ENCODE measurements around the gene SUGP2. TPM values are rescaled to one million over a fixed set of nuclear protein-coding genes. Genes with fewer than 3 reads are reported as not detected.

Gene SUGP2
- total RNA-seq, 1 donor from 2014 or later, result 114 TPM

- Mint-ChIP-seq H3K36me3 (ENCODE audit: low read depth) (peaks cover 13% of the 10 kb centered on the region), H3K4me1 (ENCODE audit: low read depth) (no peaks in the 10 kb centered on the region), H3K4me3 (no peak overlapping the region), H3K27me3 (ENCODE audit: insufficient read depth) (no peaks in the 10 kb centered on the region), H3K27ac (no peak overlapping the region), H3K9me3 (no peaks in the 10 kb centered on the region)
- DNase-seq (ENCODE audit: low spot score), result no peak
- intact Hi-C loops (cut with micrococcal nuclease), result no loop called here
Measured at GRCh38 chr19:19055701-19056100, 22.4 kb upstream of the SUGP2 start.

DNA sequence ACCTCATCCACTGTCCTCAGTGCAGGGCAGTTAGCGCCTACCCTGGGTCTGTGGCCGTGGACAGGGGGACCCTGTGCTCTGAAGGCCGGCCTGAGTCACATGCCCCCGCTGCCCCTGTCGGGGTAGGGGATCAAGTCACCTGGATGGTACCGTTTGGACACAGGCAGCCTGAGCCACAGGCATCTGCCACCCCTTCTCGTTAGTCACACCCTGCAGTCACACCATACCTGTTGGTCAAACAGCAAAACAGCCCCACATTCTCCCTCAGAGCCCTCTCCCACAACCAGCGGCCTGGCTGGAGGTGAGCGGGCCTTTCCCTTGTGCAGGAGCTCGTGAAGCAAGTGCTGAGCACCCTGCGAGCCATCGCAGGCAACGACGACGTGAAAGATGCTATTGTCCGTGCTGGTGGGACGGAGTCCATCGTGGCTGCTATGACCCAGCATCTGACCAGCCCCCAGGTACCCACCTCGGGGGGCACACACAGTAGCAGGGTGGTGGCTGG, 21.7 kb upstream of the SUGP2 start:
- Mint-ChIP-seq H3K4me1 (ENCODE audit: low read depth) (no peaks in the 10 kb centered on the region), H3K27me3 (ENCODE audit: insufficient read depth) (no peaks in the 10 kb centered on the region), H3K9me3 (no peaks in the 10 kb centered on the region), H3K27ac (no peak overlapping the region), H3K36me3 (ENCODE audit: low read depth) (peaks cover 12% of the 10 kb centered on the region), H3K4me3 (no peak overlapping the region)
- no peak for DNase-seq (ENCODE audit: low spot score)
- intact Hi-C loops (cut with micrococcal nuclease), result no loop called here

GRCh38 chr19:19054315-19054938, 21.1 kb upstream of the SUGP2 start:
- Mint-ChIP-seq H3K4me3 (no peak overlapping the region), H3K4me1 (ENCODE audit: low read depth) (no peaks in the 10 kb centered on the region), H3K9me3 (no peaks in the 10 kb centered on the region), H3K27ac (no peak overlapping the region), H3K27me3 (ENCODE audit: insufficient read depth) (no peaks in the 10 kb centered on the region), H3K36me3 (ENCODE audit: low read depth) (peaks cover 11% of the 10 kb centered on the region)
- intact Hi-C loops (cut with micrococcal nuclease), result no loop called here
- DNase-seq (ENCODE audit: low spot score), result no peak

- H3K4me3 Mint-ChIP-seq, result no peak overlapping the region
- no peaks in the 10 kb centered on the region for H3K4me1 Mint-ChIP-seq (ENCODE audit: low read depth)
- no peak for DNase-seq (ENCODE audit: low spot score)
- no peak overlapping the region for H3K27ac Mint-ChIP-seq
- intact Hi-C loops (cut with micrococcal nuclease), result loop anchor here (2.0 kb wide), 1 partner anchor 85 kb away; the partner anchor contains the start of gene TMEM161A
- no peaks in the 10 kb centered on the region for H3K9me3 Mint-ChIP-seq
- H3K36me3 Mint-ChIP-seq (ENCODE audit: low read depth), result peaks cover 11% of the 10 kb centered on the region
- H3K27me3 Mint-ChIP-seq (ENCODE audit: insufficient read depth), result no peaks in the 10 kb centered on the region
Measured at GRCh38 chr19:19053508-19054314, 20.4 kb upstream of the SUGP2 start.

- Mint-ChIP-seq H3K27me3 (ENCODE audit: insufficient read depth) (no peaks in the 10 kb centered on the region), H3K4me1 (ENCODE audit: low read depth) (no peaks in the 10 kb centered on the region), H3K36me3 (ENCODE audit: low read depth) (peaks cover 13% of the 10 kb centered on the region), H3K27ac (no peak overlapping the region), H3K9me3 (no peaks in the 10 kb centered on the region), H3K4me3 (no peak overlapping the region)
- intact Hi-C loops (cut with micrococcal nuclease), result loop anchor here (2.0 kb wide), 1 partner anchor 86 kb away; the partner anchor contains the start of gene TMEM161A
- DNase-seq (ENCODE audit: low spot score), result no peak
Measured at GRCh38 chr19:19052921-19053320, 19.6 kb upstream of the SUGP2 start.

DNA sequence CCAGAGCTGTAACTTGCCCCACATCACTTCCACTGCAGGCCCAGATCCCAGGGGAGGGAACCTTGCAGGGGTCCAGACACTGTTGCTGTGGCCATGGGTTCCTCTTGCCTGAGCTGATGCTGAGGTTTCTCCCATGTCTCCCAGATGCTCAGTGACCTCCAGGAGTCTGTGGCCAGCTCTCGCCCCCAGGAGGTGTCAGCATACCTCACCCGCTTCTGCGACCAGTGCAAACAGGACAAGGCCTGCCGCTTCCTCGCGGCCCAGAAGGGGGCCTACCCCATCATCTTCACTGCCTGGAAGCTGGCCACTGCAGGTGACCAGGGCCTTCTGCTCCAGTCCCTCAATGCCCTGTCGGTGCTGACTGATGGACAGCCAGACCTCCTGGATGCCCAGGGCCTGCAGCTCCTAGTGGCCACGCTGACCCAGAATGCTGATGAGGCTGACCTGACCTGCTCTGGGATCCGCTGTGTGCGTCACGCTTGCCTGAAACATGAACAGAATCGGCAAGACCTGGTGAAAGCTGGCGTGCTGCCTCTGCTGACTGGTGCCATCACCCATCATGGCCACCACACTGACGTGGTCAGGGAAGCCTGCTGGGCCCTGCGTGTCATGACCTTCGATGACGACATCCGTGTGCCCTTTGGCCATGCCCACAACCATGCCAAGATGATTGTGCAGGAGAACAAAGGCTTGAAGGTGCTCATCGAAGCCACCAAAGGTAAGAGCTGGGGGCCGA, 18.3 kb upstream of the SUGP2 start:
- Mint-ChIP-seq H3K27ac (no peak overlapping the region), H3K36me3 (ENCODE audit: low read depth) (peaks cover 10% of the 10 kb centered on the region), H3K4me3 (no peak overlapping the region), H3K27me3 (ENCODE audit: insufficient read depth) (no peaks in the 10 kb centered on the region), H3K9me3 (no peaks in the 10 kb centered on the region), H3K4me1 (ENCODE audit: low read depth) (no peaks in the 10 kb centered on the region)
- intact Hi-C loops (cut with micrococcal nuclease), result loop anchor here (2.0 kb wide), 1 partner anchor 87 kb away; the partner anchor contains the start of gene TMEM161A
- DNase-seq (ENCODE audit: low spot score), result no peak

DNA sequence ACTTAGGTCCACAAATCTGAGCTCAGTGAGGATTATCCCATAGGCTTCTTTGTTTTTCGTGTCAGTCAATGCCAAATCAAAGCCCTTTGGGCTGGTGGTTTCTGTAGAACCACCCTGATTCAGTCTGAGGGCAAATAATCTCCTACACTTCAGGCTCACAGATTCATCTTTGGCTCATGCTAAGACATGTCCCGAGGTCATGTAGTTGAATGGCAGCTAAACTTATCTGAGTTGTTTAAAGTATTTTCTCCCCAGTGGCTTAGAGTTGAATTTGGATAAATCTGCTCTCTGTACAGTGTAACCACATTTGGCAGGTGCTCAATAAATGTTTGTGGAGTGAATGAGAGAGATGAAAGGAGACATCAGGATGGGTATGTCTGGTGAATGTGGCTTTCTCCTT, 17.4 kb upstream of the SUGP2 start:
- Mint-ChIP-seq H3K36me3 (ENCODE audit: low read depth) (peaks cover 10% of the 10 kb centered on the region), H3K4me1 (ENCODE audit: low read depth) (no peaks in the 10 kb centered on the region), H3K27ac (no peak overlapping the region), H3K27me3 (ENCODE audit: insufficient read depth) (no peaks in the 10 kb centered on the region), H3K4me3 (no peak overlapping the region), H3K9me3 (no peaks in the 10 kb centered on the region)
- DNase-seq (ENCODE audit: low spot score), result no peak
- intact Hi-C loops (cut with micrococcal nuclease), result no loop called here

DNA sequence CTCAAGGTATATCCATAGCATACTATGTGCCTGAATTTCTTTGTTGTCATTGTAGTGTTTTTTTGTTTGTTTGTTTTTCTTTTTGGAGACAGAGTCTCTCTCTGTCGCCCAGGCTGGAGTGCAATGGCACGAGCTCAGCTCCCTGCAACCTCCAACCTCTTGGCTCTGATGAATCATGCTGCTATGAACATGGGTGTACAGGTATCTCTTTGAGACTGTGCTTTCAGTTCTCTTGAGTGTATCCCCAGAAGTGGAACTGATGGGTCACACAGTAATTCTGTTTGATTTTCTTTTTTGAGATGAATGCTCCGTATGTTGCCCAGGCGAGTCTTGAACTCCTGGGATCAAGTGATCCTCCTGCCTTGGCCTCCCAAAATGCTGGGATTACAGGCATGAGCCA, 16.8 kb upstream of the SUGP2 start:
- no peak overlapping the region for H3K27ac Mint-ChIP-seq
- H3K4me1 Mint-ChIP-seq (ENCODE audit: low read depth), result no peaks in the 10 kb centered on the region
- DNase-seq (ENCODE audit: low spot score), result no peak
- intact Hi-C loops (cut with micrococcal nuclease), result no loop called here
- no peaks in the 10 kb centered on the region for H3K9me3 Mint-ChIP-seq
- peaks cover 11% of the 10 kb centered on the region for H3K36me3 Mint-ChIP-seq (ENCODE audit: low read depth)
- no peaks in the 10 kb centered on the region for H3K27me3 Mint-ChIP-seq (ENCODE audit: insufficient read depth)
- no peak overlapping the region for H3K4me3 Mint-ChIP-seq

DNA sequence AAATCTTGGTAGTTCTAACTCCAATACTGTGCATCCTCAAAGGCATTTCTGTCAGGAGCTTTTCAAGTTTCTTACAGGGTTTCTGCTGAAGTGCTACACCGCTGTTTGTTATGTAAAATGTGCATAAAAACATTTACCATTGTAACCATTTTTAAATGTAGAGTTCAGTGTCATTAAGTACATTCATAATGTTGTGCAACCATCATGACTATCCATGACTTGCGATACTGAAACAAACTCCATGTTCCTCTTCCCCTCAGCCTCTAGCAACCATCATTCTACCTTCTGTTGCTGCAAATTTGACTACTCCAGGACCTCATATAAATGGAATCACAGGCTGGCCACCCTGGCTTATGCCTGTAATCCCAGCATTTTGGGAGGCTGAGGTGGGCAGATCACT, 16.1 kb upstream of the SUGP2 start:
- Mint-ChIP-seq H3K36me3 (ENCODE audit: low read depth) (peaks cover 13% of the 10 kb centered on the region), H3K4me1 (ENCODE audit: low read depth) (no peaks in the 10 kb centered on the region), H3K27ac (peak overlapping the region; percentile 7), H3K4me3 (no peak overlapping the region), H3K9me3 (no peaks in the 10 kb centered on the region), H3K27me3 (ENCODE audit: insufficient read depth) (no peaks in the 10 kb centered on the region)
- no peak for DNase-seq (ENCODE audit: low spot score)
- intact Hi-C loops (cut with micrococcal nuclease), result no loop called here

DNA sequence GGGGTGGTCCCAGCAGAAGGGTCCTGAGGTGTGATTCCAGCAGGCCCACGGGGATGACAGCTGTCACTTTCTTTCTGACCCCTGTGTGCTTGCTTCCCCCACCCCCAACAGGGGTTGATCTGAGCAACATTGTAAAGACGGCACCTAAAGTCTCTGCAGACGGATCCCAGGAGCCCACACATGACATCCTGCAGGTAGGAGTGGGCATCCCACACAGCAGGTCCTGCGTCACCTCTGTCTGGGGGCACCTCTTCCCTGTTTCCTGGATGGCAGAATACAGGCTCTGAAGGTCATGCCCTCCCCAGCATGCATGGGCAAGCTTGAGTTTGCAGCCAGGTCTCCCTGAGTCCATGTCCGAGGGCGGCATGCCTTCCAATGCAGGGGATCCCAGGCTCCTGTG, 10.6 kb upstream of the SUGP2 start:
- Mint-ChIP-seq H3K27ac (no peak overlapping the region), H3K36me3 (ENCODE audit: low read depth) (peaks cover 14% of the 10 kb centered on the region), H3K4me1 (ENCODE audit: low read depth) (peaks cover 18% of the 10 kb centered on the region), H3K9me3 (no peaks in the 10 kb centered on the region), H3K27me3 (ENCODE audit: insufficient read depth) (no peaks in the 10 kb centered on the region), H3K4me3 (no peak overlapping the region)
- intact Hi-C loops (cut with micrococcal nuclease), result no loop called here
- no peak for DNase-seq (ENCODE audit: low spot score)

- Mint-ChIP-seq H3K9me3 (no peaks in the 10 kb centered on the region), H3K4me1 (ENCODE audit: low read depth) (peaks cover 18% of the 10 kb centered on the region), H3K36me3 (ENCODE audit: low read depth) (peaks cover 14% of the 10 kb centered on the region), H3K27me3 (ENCODE audit: insufficient read depth) (no peaks in the 10 kb centered on the region), H3K27ac (no peak overlapping the region), H3K4me3 (no peak overlapping the region)
- intact Hi-C loops (cut with micrococcal nuclease), result no loop called here
- no peak for DNase-seq (ENCODE audit: low spot score)
Measured at GRCh38 chr19:19043481-19043880, 10.2 kb upstream of the SUGP2 start.

DNA sequence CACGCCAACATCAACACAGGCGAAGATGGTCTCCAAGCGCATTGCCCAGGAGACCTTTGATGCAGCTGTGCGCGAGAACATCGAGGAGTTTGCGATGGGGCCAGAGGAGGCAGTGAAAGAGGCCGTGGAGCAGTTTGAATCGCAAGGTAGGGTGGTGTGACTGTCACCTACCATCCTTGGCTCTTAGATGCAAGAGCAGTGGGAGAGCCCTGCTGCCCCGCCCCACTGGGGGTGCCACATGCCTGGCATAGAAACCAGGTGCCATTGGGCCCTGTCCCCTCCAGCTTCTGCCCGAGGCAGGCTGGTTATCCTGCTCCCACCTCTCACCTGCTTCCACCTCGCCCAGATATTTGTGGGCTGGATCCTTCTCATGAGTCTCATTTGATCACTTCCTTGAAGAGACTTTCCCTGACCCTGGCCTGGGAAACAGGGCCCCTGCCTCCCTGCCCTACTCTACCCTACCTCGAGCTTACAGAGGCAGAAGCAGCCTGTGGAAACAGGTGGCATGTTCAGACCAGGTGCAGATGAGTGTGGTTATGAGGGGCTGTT, 9.5 kb upstream of the SUGP2 start:
- Mint-ChIP-seq H3K9me3 (no peaks in the 10 kb centered on the region), H3K36me3 (ENCODE audit: low read depth) (peaks cover 10% of the 10 kb centered on the region), H3K4me1 (ENCODE audit: low read depth) (peaks cover 18% of the 10 kb centered on the region), H3K27ac (no peak overlapping the region), H3K27me3 (ENCODE audit: insufficient read depth) (no peaks in the 10 kb centered on the region), H3K4me3 (no peak overlapping the region)
- intact Hi-C loops (cut with micrococcal nuclease), result no loop called here
- no peak for DNase-seq (ENCODE audit: low spot score)

Measured in activated T-helper 1 cell treated with anti-CD3 and anti-CD28 coated beads, Interleukin-12 subunit alpha, Interleukin-12 subunit beta, Interleukin-2, Interleukin-4 antibody, amounts not matched to agents 30 ng/mL and 10 ng/mL and 1 ng/mL, durations not matched to agents 14 hours and 24 hours and 36 hours (primary cell).